ENCODE measurements around the gene EFL1. TPM values are rescaled to one million over a fixed set of nuclear protein-coding genes. Genes with fewer than 3 reads are reported as not detected.
"Not testable (repeated sequence)": the region's sequence is repeated elsewhere in the genome, so short reads cannot be mapped to it uniquely, and the experiment has no call there.

The EFL1 gene
- polyA plus RNA-seq, 2 donors, result 2.6 to 7.5 TPM

DNA sequence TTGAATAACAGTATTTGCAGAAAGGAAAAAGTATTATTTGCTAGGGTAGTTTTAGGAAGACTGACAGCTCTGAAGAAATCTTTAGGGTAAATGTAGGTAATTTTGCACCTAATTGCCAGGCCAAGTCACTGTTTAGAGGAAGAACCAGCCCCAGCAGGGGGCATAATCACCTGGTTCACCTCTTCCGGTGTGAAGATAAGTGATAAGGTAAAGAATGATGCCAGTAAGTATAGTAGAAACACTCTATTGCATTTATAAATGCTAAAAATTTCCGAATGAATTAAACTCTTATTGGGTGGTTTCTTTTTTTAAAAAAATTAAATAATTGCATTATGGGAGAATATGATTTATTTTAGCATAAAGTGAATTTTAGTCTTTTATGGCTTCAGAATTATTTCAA, 21.8 kb upstream of the EFL1 start:
- WGBS, 2 donors, result 76 to 77% methylated on average over 1 of the region's 2 CpGs
- H3K27ac ChIP-seq (ENCODE audit: low read depth in 2 of 2, low read length in 1 of 2); H3K36me3 ChIP-seq (ENCODE audit: control insufficient read depth in 2 of 2, insufficient read depth in 2 of 2, low read length in 1 of 2); H3K4me3 ChIP-seq (ENCODE audit: low read depth in 1 of 2, low read length in 2 of 2); H3K9me3 ChIP-seq (ENCODE audit: control insufficient read depth in 2 of 2, insufficient read depth in 1 of 2, low read depth in 1 of 2, low read length in 1 of 2); H3K4me1 ChIP-seq (ENCODE audit: control insufficient read depth in 2 of 2, insufficient read depth in 2 of 2, low read length in 1 of 2); H3K27me3 ChIP-seq (ENCODE audit: control insufficient read depth in 1 of 2, insufficient read depth in 2 of 2, low read length in 2 of 2): not testable (repeated sequence)

GRCh38 chr15:82282386-82282785, 19.9 kb upstream of the EFL1 start:
- not testable (repeated sequence) for H3K4me1 ChIP-seq (ENCODE audit: control insufficient read depth in 2 of 2, insufficient read depth in 2 of 2, low read length in 1 of 2); H3K27me3 ChIP-seq (ENCODE audit: control insufficient read depth in 1 of 2, insufficient read depth in 2 of 2, low read length in 2 of 2); H3K27ac ChIP-seq (ENCODE audit: low read depth in 2 of 2, low read length in 1 of 2); H3K9me3 ChIP-seq (ENCODE audit: control insufficient read depth in 2 of 2, insufficient read depth in 1 of 2, low read depth in 1 of 2, low read length in 1 of 2); H3K4me3 ChIP-seq (ENCODE audit: low read depth in 1 of 2, low read length in 2 of 2); H3K36me3 ChIP-seq (ENCODE audit: control insufficient read depth in 2 of 2, insufficient read depth in 2 of 2, low read length in 1 of 2)
- 88 to 91% methylated on average over 4 of the region's 4 CpGs for WGBS, 2 donors

- H3K4me1 ChIP-seq (ENCODE audit: control insufficient read depth in 2 of 2, insufficient read depth in 2 of 2, low read length in 1 of 2); H3K27ac ChIP-seq (ENCODE audit: low read depth in 2 of 2, low read length in 1 of 2); H3K27me3 ChIP-seq (ENCODE audit: control insufficient read depth in 1 of 2, insufficient read depth in 2 of 2, low read length in 2 of 2); H3K36me3 ChIP-seq (ENCODE audit: control insufficient read depth in 2 of 2, insufficient read depth in 2 of 2, low read length in 1 of 2); H3K9me3 ChIP-seq (ENCODE audit: control insufficient read depth in 2 of 2, insufficient read depth in 1 of 2, low read depth in 1 of 2, low read length in 1 of 2); H3K4me3 ChIP-seq (ENCODE audit: low read depth in 1 of 2, low read length in 2 of 2): not testable (repeated sequence)
Measured at GRCh38 chr15:82281276-82281675, 18.7 kb upstream of the EFL1 start.

GRCh38 chr15:82275410-82275809, 12.9 kb upstream of the EFL1 start:
- Histone ChIP-seq H3K4me1 (ENCODE audit: control insufficient read depth in 2 of 2, insufficient read depth in 2 of 2, low read length in 1 of 2) (no peaks in the 10 kb centered on the region), H3K4me3 (ENCODE audit: low read depth in 1 of 2, low read length in 2 of 2) (no peak overlapping the region), H3K27me3 (ENCODE audit: control insufficient read depth in 1 of 2, insufficient read depth in 2 of 2, low read length in 2 of 2) (no peaks in the 10 kb centered on the region), H3K27ac (ENCODE audit: low read depth in 2 of 2, low read length in 1 of 2) (no peak overlapping the region), H3K9me3 (ENCODE audit: control insufficient read depth in 2 of 2, insufficient read depth in 1 of 2, low read depth in 1 of 2, low read length in 1 of 2) (no peaks in the 10 kb centered on the region), H3K36me3 (ENCODE audit: control insufficient read depth in 2 of 2, insufficient read depth in 2 of 2, low read length in 1 of 2) (no peaks in the 10 kb centered on the region)

GRCh38 chr15:82272154-82272553, 9.6 kb upstream of the EFL1 start:
- WGBS, 2 donors, result 67 to 75% methylated on average over 2 of the region's 2 CpGs
- no peaks in the 10 kb centered on the region for H3K9me3 ChIP-seq (ENCODE audit: control insufficient read depth in 2 of 2, insufficient read depth in 1 of 2, low read depth in 1 of 2, low read length in 1 of 2)
- H3K4me1 ChIP-seq (ENCODE audit: control insufficient read depth in 2 of 2, insufficient read depth in 2 of 2, low read length in 1 of 2), result no peaks in the 10 kb centered on the region
- H3K27me3 ChIP-seq (ENCODE audit: control insufficient read depth in 1 of 2, insufficient read depth in 2 of 2, low read length in 2 of 2), result no peaks in the 10 kb centered on the region
- H3K36me3 ChIP-seq (ENCODE audit: control insufficient read depth in 2 of 2, insufficient read depth in 2 of 2, low read length in 1 of 2), result no peaks in the 10 kb centered on the region
- no peak overlapping the region for H3K27ac ChIP-seq (ENCODE audit: low read depth in 2 of 2, low read length in 1 of 2)
- no peak overlapping the region for H3K4me3 ChIP-seq (ENCODE audit: low read depth in 1 of 2, low read length in 2 of 2)

DNA sequence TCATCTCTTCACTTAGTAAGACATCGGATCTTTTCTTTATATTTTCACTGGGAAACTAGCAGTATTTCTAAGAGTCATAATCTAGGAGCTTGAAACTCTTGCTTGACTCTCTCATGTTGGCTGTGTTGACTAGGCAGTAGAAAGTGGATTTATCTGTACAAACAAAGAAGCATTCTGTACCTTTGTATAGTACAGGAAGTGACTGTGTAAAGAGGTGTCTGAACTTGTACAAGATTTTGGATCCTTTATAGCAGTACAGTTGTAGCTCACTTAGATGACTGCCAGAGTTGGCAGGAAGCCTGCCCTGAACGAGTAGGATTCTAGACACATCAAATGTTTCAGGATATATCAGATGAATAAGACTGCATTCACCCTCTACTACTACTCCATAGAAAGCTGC, 5.9 kb upstream of the EFL1 start:
- not testable (repeated sequence) for H3K36me3 ChIP-seq (ENCODE audit: control insufficient read depth in 2 of 2, insufficient read depth in 2 of 2, low read length in 1 of 2); H3K4me1 ChIP-seq (ENCODE audit: control insufficient read depth in 2 of 2, insufficient read depth in 2 of 2, low read length in 1 of 2); H3K4me3 ChIP-seq (ENCODE audit: low read depth in 1 of 2, low read length in 2 of 2); H3K9me3 ChIP-seq (ENCODE audit: control insufficient read depth in 2 of 2, insufficient read depth in 1 of 2, low read depth in 1 of 2, low read length in 1 of 2); H3K27me3 ChIP-seq (ENCODE audit: control insufficient read depth in 1 of 2, insufficient read depth in 2 of 2, low read length in 2 of 2)
- WGBS, 2 donors, result 22 to 48% methylated on average over 2 of the region's 2 CpGs
- peak overlapping the region in 1 of 2 donors; percentile 33 for H3K27ac ChIP-seq (ENCODE audit: low read depth in 2 of 2, low read length in 1 of 2)

DNA sequence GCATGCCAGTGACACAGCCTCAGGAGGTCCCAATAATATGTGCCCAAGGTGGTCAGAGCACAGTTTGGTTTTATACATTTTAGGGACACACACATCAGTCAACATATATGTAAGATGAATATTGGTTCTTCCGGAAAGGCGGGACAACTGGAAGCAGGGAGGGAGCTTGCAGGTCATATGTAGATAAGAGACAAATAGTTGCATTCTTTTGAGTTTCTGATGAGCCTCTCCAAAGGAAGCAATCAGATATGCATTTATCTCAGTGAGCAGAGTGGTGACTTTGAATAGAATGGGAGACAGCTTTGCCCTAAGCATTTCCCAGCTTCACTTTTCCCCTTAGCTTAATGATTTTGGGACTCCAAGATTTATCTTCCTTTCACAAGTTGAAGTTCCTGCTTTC, 4.6 kb upstream of the EFL1 start:
- 86 to 97% methylated on average over 2 of the region's 2 CpGs for WGBS, 2 donors
- H3K4me3 ChIP-seq (ENCODE audit: low read depth in 1 of 2, low read length in 2 of 2); H3K27ac ChIP-seq (ENCODE audit: low read depth in 2 of 2, low read length in 1 of 2); H3K9me3 ChIP-seq (ENCODE audit: control insufficient read depth in 2 of 2, insufficient read depth in 1 of 2, low read depth in 1 of 2, low read length in 1 of 2); H3K27me3 ChIP-seq (ENCODE audit: control insufficient read depth in 1 of 2, insufficient read depth in 2 of 2, low read length in 2 of 2); H3K36me3 ChIP-seq (ENCODE audit: control insufficient read depth in 2 of 2, insufficient read depth in 2 of 2, low read length in 1 of 2); H3K4me1 ChIP-seq (ENCODE audit: control insufficient read depth in 2 of 2, insufficient read depth in 2 of 2, low read length in 1 of 2): not testable (repeated sequence)

DNA sequence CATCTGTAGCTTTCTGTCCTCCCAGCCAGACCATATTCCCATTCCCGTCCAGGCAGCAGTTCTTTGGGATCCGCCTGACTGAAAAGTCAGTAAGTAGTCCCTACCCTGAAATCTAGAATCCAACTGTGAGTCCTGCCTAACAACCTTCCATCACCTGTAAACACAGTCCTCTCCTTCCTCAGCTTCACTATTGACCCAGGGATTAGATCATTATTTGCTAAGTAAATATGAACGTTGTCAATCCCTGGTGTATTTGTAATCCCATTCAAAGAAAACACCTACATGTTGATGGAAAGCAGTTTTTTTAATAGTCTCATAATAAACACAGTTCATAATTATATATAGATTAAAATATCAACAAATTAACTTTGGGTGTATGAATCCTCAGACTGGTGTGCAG, 816 bp upstream of the EFL1 start:
- Histone ChIP-seq H3K4me1 (ENCODE audit: control insufficient read depth in 2 of 2, insufficient read depth in 2 of 2, low read length in 1 of 2) (no peaks in the 10 kb centered on the region), H3K36me3 (ENCODE audit: control insufficient read depth in 2 of 2, insufficient read depth in 2 of 2, low read length in 1 of 2) (peaks cover 0 to 2% of the 10 kb centered on the region in 2 donors), H3K27ac (ENCODE audit: low read depth in 2 of 2, low read length in 1 of 2) (no peak overlapping the region), H3K4me3 (ENCODE audit: low read depth in 1 of 2, low read length in 2 of 2) (peak overlapping the region; percentile 84 to 96), H3K27me3 (ENCODE audit: control insufficient read depth in 1 of 2, insufficient read depth in 2 of 2, low read length in 2 of 2) (no peaks in the 10 kb centered on the region), H3K9me3 (ENCODE audit: control insufficient read depth in 2 of 2, insufficient read depth in 1 of 2, low read depth in 1 of 2, low read length in 1 of 2) (no peaks in the 10 kb centered on the region)
- WGBS, 2 donors, result 28 to 29% methylated on average over 3 of the region's 3 CpGs

- not testable (repeated sequence) for H3K9me3 ChIP-seq (ENCODE audit: control insufficient read depth in 2 of 2, insufficient read depth in 1 of 2, low read depth in 1 of 2, low read length in 1 of 2); H3K27me3 ChIP-seq (ENCODE audit: control insufficient read depth in 1 of 2, insufficient read depth in 2 of 2, low read length in 2 of 2); H3K4me1 ChIP-seq (ENCODE audit: control insufficient read depth in 2 of 2, insufficient read depth in 2 of 2, low read length in 1 of 2); H3K36me3 ChIP-seq (ENCODE audit: control insufficient read depth in 2 of 2, insufficient read depth in 2 of 2, low read length in 1 of 2)
- peak overlapping the region; percentile 85 to 89 for H3K27ac ChIP-seq (ENCODE audit: low read depth in 2 of 2, low read length in 1 of 2)
- 2 to 3% methylated on average over 18 to 19 of the region's 19 CpGs for WGBS, 2 donors
- peak overlapping the region; percentile 84 to 96 for H3K4me3 ChIP-seq (ENCODE audit: low read depth in 1 of 2, low read length in 2 of 2)
Measured at GRCh38 chr15:82261566-82262421, 740 bp downstream of the EFL1 start.

DNA sequence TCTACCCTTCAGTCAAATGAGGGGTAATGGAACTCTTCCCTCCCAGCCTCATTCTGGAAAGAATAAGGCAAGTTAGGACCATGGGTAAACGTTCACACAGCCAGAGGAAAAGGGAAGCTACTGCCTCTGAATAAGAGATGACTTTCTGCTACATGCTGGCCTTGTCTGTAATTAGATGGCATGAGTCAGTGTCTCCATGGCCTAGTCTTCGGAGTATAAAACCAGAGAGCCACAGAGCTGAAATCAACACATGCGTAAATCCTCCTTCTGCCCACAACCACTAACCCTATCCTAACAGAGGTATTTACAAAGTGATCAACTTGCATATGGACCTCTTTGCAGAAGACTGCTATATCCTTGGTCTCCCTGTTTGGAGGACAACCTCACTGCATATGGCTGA, 14.3 kb downstream of the EFL1 start:
- not testable (repeated sequence) for H3K27me3 ChIP-seq (ENCODE audit: control insufficient read depth in 1 of 2, insufficient read depth in 2 of 2, low read length in 2 of 2); H3K9me3 ChIP-seq (ENCODE audit: control insufficient read depth in 2 of 2, insufficient read depth in 1 of 2, low read depth in 1 of 2, low read length in 1 of 2); H3K36me3 ChIP-seq (ENCODE audit: control insufficient read depth in 2 of 2, insufficient read depth in 2 of 2, low read length in 1 of 2); H3K4me1 ChIP-seq (ENCODE audit: control insufficient read depth in 2 of 2, insufficient read depth in 2 of 2, low read length in 1 of 2); H3K4me3 ChIP-seq (ENCODE audit: low read depth in 1 of 2, low read length in 2 of 2); H3K27ac ChIP-seq (ENCODE audit: low read depth in 2 of 2, low read length in 1 of 2)
- 79 to 85% methylated on average over 3 of the region's 3 CpGs for WGBS, 2 donors
